ENCODE measurements around the gene ALPL. TPM values are rescaled to one million over a fixed set of nuclear protein-coding genes. Genes with fewer than 3 reads are reported as not detected.

ALPL gene
- total RNA-seq, 1 donor from 2014 or later: 16.7 TPM

GRCh38 chr1:21610027-21610426, 100.8 kb downstream of the ALPL start:
- Mint-ChIP-seq H3K9me3 (no peaks in the 10 kb centered on the region), H3K27me3 (ENCODE audit: low read depth) (no peaks in the 10 kb centered on the region), H3K4me1 (peaks cover 13% of the 10 kb centered on the region), H3K36me3 (ENCODE audit: low read depth) (no peaks in the 10 kb centered on the region), H3K4me3 (no peak overlapping the region), H3K27ac (ENCODE audit: unreplicated experiment) (no peak overlapping the region)
- no peak for DNase-seq (ENCODE audit: low read depth, low spot score)
- TF ChIP-seq, protein P1, sequence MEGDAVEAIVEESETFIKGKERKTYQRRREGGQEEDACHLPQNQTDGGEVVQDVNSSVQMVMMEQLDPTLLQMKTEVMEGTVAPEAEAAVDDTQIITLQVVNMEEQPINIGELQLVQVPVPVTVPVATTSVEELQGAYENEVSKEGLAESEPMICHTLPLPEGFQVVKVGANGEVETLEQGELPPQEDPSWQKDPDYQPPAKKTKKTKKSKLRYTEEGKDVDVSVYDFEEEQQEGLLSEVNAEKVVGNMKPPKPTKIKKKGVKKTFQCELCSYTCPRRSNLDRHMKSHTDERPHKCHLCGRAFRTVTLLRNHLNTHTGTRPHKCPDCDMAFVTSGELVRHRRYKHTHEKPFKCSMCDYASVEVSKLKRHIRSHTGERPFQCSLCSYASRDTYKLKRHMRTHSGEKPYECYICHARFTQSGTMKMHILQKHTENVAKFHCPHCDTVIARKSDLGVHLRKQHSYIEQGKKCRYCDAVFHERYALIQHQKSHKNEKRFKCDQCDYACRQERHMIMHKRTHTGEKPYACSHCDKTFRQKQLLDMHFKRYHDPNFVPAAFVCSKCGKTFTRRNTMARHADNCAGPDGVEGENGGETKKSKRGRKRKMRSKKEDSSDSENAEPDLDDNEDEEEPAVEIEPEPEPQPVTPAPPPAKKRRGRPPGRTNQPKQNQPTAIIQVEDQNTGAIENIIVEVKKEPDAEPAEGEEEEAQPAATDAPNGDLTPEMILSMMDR (conservative IDR thresholded peaks at IDR 0.05): no peak

GRCh38 chr1:21610989-21611785, 102.0 kb downstream of the ALPL start:
- Mint-ChIP-seq H3K27ac (ENCODE audit: unreplicated experiment) (peak overlapping the region; percentile 44), H3K36me3 (ENCODE audit: low read depth) (no peaks in the 10 kb centered on the region)
- no peak for DNase-seq (ENCODE audit: low read depth, low spot score)

GRCh38 chr1:21612057-21612456, 102.8 kb downstream of the ALPL start:
- Mint-ChIP-seq H3K36me3 (ENCODE audit: low read depth) (no peaks in the 10 kb centered on the region), H3K27ac (ENCODE audit: unreplicated experiment) (no peak overlapping the region), H3K9me3 (no peaks in the 10 kb centered on the region), H3K27me3 (ENCODE audit: low read depth) (no peaks in the 10 kb centered on the region), H3K4me3 (no peak overlapping the region), H3K4me1 (peaks cover 10% of the 10 kb centered on the region)
- DNase-seq (ENCODE audit: low read depth, low spot score): no peak
- TF ChIP-seq, protein P1 (conservative IDR thresholded peaks at IDR 0.05): no peak

More at GRCh38 chr1:21610989-21611785, 102.0 kb downstream of the ALPL start:
- Mint-ChIP-seq H3K9me3 (no peaks in the 10 kb centered on the region), H3K4me3 (no peak overlapping the region), H3K27me3 (ENCODE audit: low read depth) (no peaks in the 10 kb centered on the region), H3K4me1 (peaks cover 13% of the 10 kb centered on the region)
- TF ChIP-seq, protein P1 (conservative IDR thresholded peaks at IDR 0.05): no peak

GRCh38 chr1:21613072-21613867, 104.0 kb downstream of the ALPL start:
- Mint-ChIP-seq H3K9me3 (no peaks in the 10 kb centered on the region), H3K36me3 (ENCODE audit: low read depth) (no peaks in the 10 kb centered on the region), H3K4me3 (no peak overlapping the region), H3K27ac (ENCODE audit: unreplicated experiment) (no peak overlapping the region), H3K27me3 (ENCODE audit: low read depth) (no peaks in the 10 kb centered on the region), H3K4me1 (no peaks in the 10 kb centered on the region)
- TF ChIP-seq, protein P1 (conservative IDR thresholded peaks at IDR 0.05): no peak
- DNase-seq (ENCODE audit: low read depth, low spot score): no peak

DNA sequence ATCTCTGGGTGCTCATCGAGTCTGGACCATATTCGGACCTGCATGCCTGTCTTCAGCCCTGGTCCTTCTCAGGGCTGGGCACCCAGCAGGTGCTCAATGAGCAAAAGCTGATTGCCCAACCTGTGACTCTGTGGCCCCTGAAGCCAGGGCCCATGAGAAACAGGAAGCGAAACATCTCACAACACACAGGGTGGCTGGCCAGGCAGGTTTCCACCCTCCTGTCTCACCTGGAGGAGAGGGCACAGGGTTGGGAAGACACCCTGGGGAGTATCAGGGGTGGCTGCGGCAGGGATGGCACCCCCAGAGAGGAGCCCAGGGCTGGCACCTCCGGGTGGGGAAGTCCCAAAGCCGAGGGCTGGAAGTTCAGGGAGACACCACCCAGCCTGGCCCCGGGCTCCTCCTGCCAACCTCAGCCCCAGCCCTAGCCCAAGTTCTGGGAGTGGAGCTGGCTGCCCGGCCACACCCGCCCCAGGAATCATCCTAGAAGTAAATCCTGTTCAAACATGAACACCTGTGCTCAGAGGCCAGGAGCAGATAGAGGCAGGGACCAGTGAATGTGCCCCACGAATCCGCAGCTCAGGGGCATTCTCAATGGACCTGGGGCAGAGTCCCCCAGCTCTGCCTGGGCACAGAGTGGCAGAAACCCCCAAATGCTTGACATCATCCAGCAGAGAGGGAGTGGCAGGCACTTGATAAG, 105.3 kb downstream of the ALPL start:
- H3K9me3 Mint-ChIP-seq: no peaks in the 10 kb centered on the region
- no peaks in the 10 kb centered on the region for H3K36me3 Mint-ChIP-seq (ENCODE audit: low read depth)
- no peak overlapping the region for H3K27ac Mint-ChIP-seq (ENCODE audit: unreplicated experiment)
- H3K27me3 Mint-ChIP-seq (ENCODE audit: low read depth): no peaks in the 10 kb centered on the region
- no peak for DNase-seq (ENCODE audit: low read depth, low spot score)
- no peak overlapping the region for H3K4me3 Mint-ChIP-seq
- H3K4me1 Mint-ChIP-seq: no peaks in the 10 kb centered on the region
- TF ChIP-seq, protein P1 (conservative IDR thresholded peaks at IDR 0.05): no peak
